Keratinocyte (primary cell): ENCODE measurements around the gene MYO9A. TPM values are rescaled to one million over a fixed set of nuclear protein-coding genes. Genes with fewer than 3 reads are reported as not detected.

Experiments
- DNase-seq: peaks from one replicate; pipeline ENCODE4 v3.0.0-alpha.2; 2011; ENCODE audit warnings: low read depth, missing footprints, low spot score
- FAIRE-seq: peaks from 2 replicates; lab custom pipeline; 2011; peaks lifted over from hg19 to GRCh38; lab: Jason Lieb, UNC
- H2AFZ ChIP-seq: 2 replicates; pipeline ENCODE4 v1.6.0; 2012; ENCODE audit warnings: low read length, control low read depth, inconsistent platforms; ENCODE audit not compliant: control insufficient read depth
- H3K27ac ChIP-seq: 2 replicates; pipeline ENCODE4 v1.5.1; 2011; ENCODE audit warnings: low read length; ENCODE audit not compliant: control insufficient read depth, insufficient read depth
- H3K27me3 ChIP-seq: 3 replicates; pipeline ENCODE4 v1.6.0; 2011; ENCODE audit warnings: low read length; ENCODE audit not compliant: control insufficient read depth, insufficient read depth; ENCODE audit errors: extremely low read depth
- H3K36me3 ChIP-seq, 2 experiments: 2 replicates in 1 of 2; 3 replicates in 1 of 2; pipeline ENCODE4 v1.5.1; 2011; ENCODE audit warnings: low read length in 2 of 2, mild to moderate bottlenecking in 1 of 2; ENCODE audit not compliant: control insufficient read depth in 2 of 2, insufficient read depth in 2 of 2; ENCODE audit errors: extremely low read depth in 1 of 2
- H3K4me1 ChIP-seq: 3 replicates; pipeline ENCODE4 v1.5.1; 2011; ENCODE audit warnings: low read length; ENCODE audit not compliant: control insufficient read depth, insufficient read depth; ENCODE audit errors: extremely low read depth
- H3K4me2 ChIP-seq: 3 replicates; pipeline ENCODE4 v1.6.0; 2011; ENCODE audit warnings: low read depth, low read length; ENCODE audit not compliant: control insufficient read depth, insufficient read depth; ENCODE audit errors: extremely low read depth
- H3K4me3 ChIP-seq, 3 experiments: fragments of 200-600 bp in 1 of 3; sonication (generic) in 1 of 3; 2 replicates in 2 of 3; 3 replicates in 1 of 3; pipeline ENCODE4 v1.5.1; 2011 to 2016; ENCODE audit warnings: low read length in 3 of 3, mild to moderate bottlenecking in 3 of 3, control low read depth in 2 of 3, inconsistent platforms in 1 of 3, low read depth in 1 of 3, mixed read lengths in 1 of 3, mixed run types in 1 of 3, moderate library complexity in 1 of 3; ENCODE audit not compliant: control insufficient read depth in 2 of 3, insufficient read depth in 2 of 3; ENCODE audit errors: extremely low read depth in 1 of 3
- H3K79me2 ChIP-seq: 2 replicates; pipeline ENCODE4 v1.6.0; 2012; ENCODE audit warnings: low read length; ENCODE audit not compliant: control insufficient read depth, insufficient read depth
- H3K9ac ChIP-seq: 3 replicates; pipeline ENCODE4 v1.6.0; 2011; ENCODE audit warnings: low read length; ENCODE audit not compliant: control insufficient read depth, insufficient read depth; ENCODE audit errors: extremely low read depth
- H3K9me1 ChIP-seq: 3 replicates; pipeline ENCODE4 v1.6.0; 2011; ENCODE audit warnings: low read length; ENCODE audit not compliant: control insufficient read depth, insufficient read depth; ENCODE audit errors: extremely low read depth
- H3K9me3 ChIP-seq: 2 replicates; pipeline ENCODE4 v1.5.1; 2012; ENCODE audit warnings: low read depth, low read length; ENCODE audit not compliant: control insufficient read depth
- H4K20me1 ChIP-seq: 3 replicates; pipeline ENCODE4 v1.6.0; 2011; ENCODE audit warnings: low read length; ENCODE audit not compliant: control insufficient read depth, insufficient read depth; ENCODE audit errors: extremely low read depth
- EZH2 ChIP-seq: IDR thresholded peaks from one replicate; pipeline ENCODE4 v1.6.1; 2012; ENCODE audit warnings: inconsistent platforms, mild to moderate bottlenecking, low read length, moderate library complexity
- dilution Hi-C: fragments of 300-500 bp; cut with MboI; formaldehyde crosslinking; loops from one replicate; pipeline ENCODE4 v1.7.0; 2020; ENCODE audit warnings: low sequenced_read_pairs; ENCODE audit not compliant: extremely low pct_ligation_motif_present
- polyA plus RNA-seq, 5 experiments: library from polyadenylated mRNA; depleted of rRNA in 3 of 5; stranded (reverse) in 3 of 5; stranded (forward) in 1 of 5; unstranded in 1 of 5; fragments of >200 nt; gene quantifications; 1 replicate in 1 of 5; 2 replicates in 3 of 5; 3 replicates in 1 of 5; pipeline versions ENCODE4 v1.2.1 to v1.2.3, GENCODE V29; 2011 to 2012; ENCODE audit warnings: missing spikeins in 2 of 5, low read depth in 1 of 5, low replicate concordance in 1 of 5
- TF ChIP-seq, protein P1 (sequence below), 3 experiments: IDR thresholded peaks in 1 of 3; conservative IDR thresholded peaks in 1 of 3; optimal IDR thresholded peaks in 1 of 3; 2 replicates in 2 of 3; 3 replicates in 1 of 3; pipeline versions ENCODE3 to v1.5.1; 2011; ENCODE audit warnings: low read length in 3 of 3, mild to moderate bottlenecking in 3 of 3, moderate library complexity in 2 of 3, control low read depth in 1 of 3, inconsistent platforms in 1 of 3; ENCODE audit not compliant: insufficient read depth in 2 of 3; ENCODE audit errors: extremely low read depth in 1 of 3

The MYO9A gene
- polyA plus RNA-seq, 1 donor (not counting 4 experiments of a cell fraction or from before 2014, with no cell fraction given), result 10.6 TPM

DNA sequence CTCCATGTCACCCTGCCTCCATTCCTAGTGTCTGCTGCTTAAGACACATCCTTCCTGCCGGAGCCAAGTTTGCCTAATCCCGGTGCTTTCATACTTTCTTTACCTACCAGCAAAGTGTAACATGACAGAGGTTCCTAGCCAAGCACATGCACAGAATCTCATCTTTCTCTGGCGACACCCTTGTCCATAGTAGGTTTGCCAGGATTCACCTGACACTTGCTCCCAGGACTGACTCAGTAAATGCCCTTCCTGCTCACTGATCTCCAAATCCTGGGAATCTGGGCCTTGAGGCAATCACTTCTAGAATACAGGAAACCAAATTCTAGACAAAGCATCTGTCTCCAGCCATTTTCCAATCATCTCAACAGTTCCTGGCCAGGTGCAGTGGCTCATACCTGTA, 317.8 kb downstream of the MYO9A start:
- FAIRE-seq (no peak), DNase-seq (no peak)
- H3K4me2 ChIP-seq, result no peak overlapping the region
- no peak overlapping the region for H3K9ac ChIP-seq
- no peaks in the 10 kb centered on the region for H3K9me3 ChIP-seq
- H4K20me1 ChIP-seq, result no peaks in the 10 kb centered on the region
- no peaks in the 10 kb centered on the region for H3K36me3 ChIP-seq
- no peaks in the 10 kb centered on the region for H3K9me1 ChIP-seq
- no peak overlapping the region for H3K4me3 ChIP-seq
- H3K27ac ChIP-seq, result no peak overlapping the region
- TF ChIP-seq, protein P1, sequence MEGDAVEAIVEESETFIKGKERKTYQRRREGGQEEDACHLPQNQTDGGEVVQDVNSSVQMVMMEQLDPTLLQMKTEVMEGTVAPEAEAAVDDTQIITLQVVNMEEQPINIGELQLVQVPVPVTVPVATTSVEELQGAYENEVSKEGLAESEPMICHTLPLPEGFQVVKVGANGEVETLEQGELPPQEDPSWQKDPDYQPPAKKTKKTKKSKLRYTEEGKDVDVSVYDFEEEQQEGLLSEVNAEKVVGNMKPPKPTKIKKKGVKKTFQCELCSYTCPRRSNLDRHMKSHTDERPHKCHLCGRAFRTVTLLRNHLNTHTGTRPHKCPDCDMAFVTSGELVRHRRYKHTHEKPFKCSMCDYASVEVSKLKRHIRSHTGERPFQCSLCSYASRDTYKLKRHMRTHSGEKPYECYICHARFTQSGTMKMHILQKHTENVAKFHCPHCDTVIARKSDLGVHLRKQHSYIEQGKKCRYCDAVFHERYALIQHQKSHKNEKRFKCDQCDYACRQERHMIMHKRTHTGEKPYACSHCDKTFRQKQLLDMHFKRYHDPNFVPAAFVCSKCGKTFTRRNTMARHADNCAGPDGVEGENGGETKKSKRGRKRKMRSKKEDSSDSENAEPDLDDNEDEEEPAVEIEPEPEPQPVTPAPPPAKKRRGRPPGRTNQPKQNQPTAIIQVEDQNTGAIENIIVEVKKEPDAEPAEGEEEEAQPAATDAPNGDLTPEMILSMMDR (optimal IDR thresholded peaks at IDR 0.05 in 1 of 3, IDR thresholded peaks at IDR 0.05 in 1 of 3, conservative IDR thresholded peaks at IDR 0.05 in 1 of 3; ENCODE audit: extremely low read depth in 1 of 3, insufficient read depth in 2 of 3, low read length in 3 of 3), result no peak
- TF ChIP-seq EZH2, result no peak
- H3K27me3 ChIP-seq, result no peaks in the 10 kb centered on the region
- dilution Hi-C loops, result no loop called here
- H3K4me1 ChIP-seq, result no peaks in the 10 kb centered on the region
- H3K79me2 ChIP-seq, result no peaks in the 10 kb centered on the region
- no peak overlapping the region for H2AFZ ChIP-seq

DNA sequence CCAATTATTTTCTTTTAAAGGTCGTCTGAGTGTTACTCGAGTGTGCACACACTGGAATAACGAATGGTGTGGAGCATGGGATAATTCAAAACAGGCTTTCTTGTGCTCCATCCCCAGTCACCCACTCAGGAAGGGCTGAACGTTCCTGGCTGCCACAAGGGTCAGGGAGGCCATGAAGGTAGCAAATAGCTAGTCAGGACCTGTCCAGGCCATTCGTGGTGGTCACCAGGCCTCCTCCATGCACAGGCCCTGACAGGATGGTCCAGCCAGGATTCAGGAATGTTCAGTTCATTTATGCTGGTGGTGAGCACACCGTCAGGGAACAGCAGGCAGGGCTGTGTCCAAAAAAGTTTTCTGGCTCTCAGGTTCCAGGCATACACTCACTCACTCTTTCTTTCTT, 319.3 kb downstream of the MYO9A start:
- no peaks in the 10 kb centered on the region for H4K20me1 ChIP-seq
- H3K79me2 ChIP-seq, result no peaks in the 10 kb centered on the region
- no peaks in the 10 kb centered on the region for H3K9me1 ChIP-seq
- no peak overlapping the region for H2AFZ ChIP-seq
- no peaks in the 10 kb centered on the region for H3K9me3 ChIP-seq
- H3K4me1 ChIP-seq, result no peaks in the 10 kb centered on the region
- TF ChIP-seq EZH2, result no peak
- TF ChIP-seq, protein P1 (optimal IDR thresholded peaks at IDR 0.05 in 1 of 3, IDR thresholded peaks at IDR 0.05 in 1 of 3, conservative IDR thresholded peaks at IDR 0.05 in 1 of 3; ENCODE audit: extremely low read depth in 1 of 3, insufficient read depth in 2 of 3, low read length in 3 of 3), result no peak
- H3K4me2 ChIP-seq, result no peak overlapping the region
- no peaks in the 10 kb centered on the region for H3K27me3 ChIP-seq
- H3K36me3 ChIP-seq, result no peaks in the 10 kb centered on the region
- H3K27ac ChIP-seq, result no peak overlapping the region
- FAIRE-seq (no peak), DNase-seq (no peak)
- no peak overlapping the region for H3K4me3 ChIP-seq
- no peak overlapping the region for H3K9ac ChIP-seq
- dilution Hi-C loops, result no loop called here
